MG63 (cell line): ENCODE measurements around the gene EPAS1. TPM values are rescaled to one million over a fixed set of nuclear protein-coding genes. Genes with fewer than 3 reads are reported as not detected.
"Not testable (repeated sequence)": the region's sequence is repeated elsewhere in the genome, so short reads cannot be mapped to it uniquely, and the experiment has no call there.

Experiments
- DNase-seq: peaks from one replicate; pipeline ENCODE4 v3.0.0-alpha.2; 2020
- H3K27me3 ChIP-seq: fragments of 250-450 bp; sonication (Bioruptor Pico); 2 replicates; pipeline ENCODE4 v1.5.1; 2020; ENCODE audit warnings: mild to moderate bottlenecking, moderate library complexity
- H3K36me3 ChIP-seq: fragments of 250-450 bp; sonication (Bioruptor Pico); 2 replicates; pipeline ENCODE4 v1.5.1; 2020; ENCODE audit warnings: mild to moderate bottlenecking, moderate library complexity
- H3K4me3 ChIP-seq: fragments of 250-450 bp; sonication (Bioruptor Pico); 2 replicates; pipeline ENCODE4 v1.5.1; 2020; ENCODE audit warnings: mild to moderate bottlenecking, moderate library complexity
- H3K9me3 ChIP-seq: fragments of 250-450 bp; sonication (Bioruptor Pico); 2 replicates; pipeline ENCODE4 v1.5.1; 2020; ENCODE audit warnings: mild to moderate bottlenecking, moderate library complexity
- total RNA-seq: library from RNA; depleted of rRNA; stranded (reverse); fragments of >200 nt; shearing (Covaris generic); gene quantifications from 2 replicates; pipeline ENCODE4 v1.2.3, GENCODE V29; 2014; ENCODE audit warnings: low replicate concordance

The EPAS1 gene
- total RNA-seq, 1 experiment from 2014 or later, result 27.6 TPM

- Histone ChIP-seq H3K36me3 (peaks cover 42% of the 10 kb centered on the region), H3K9me3 (no peaks in the 10 kb centered on the region), H3K27me3 (no peaks in the 10 kb centered on the region), H3K4me3 (no peak overlapping the region)
- DNase-seq, result no peak
Observed at GRCh38 chr2:46388881-46389280, 91.7 kb downstream of the EPAS1 start.

GRCh38 chr2:46389417-46389916 lies 92.3 kb downstream of the EPAS1 start:
- Histone ChIP-seq H3K4me3 (no peak overlapping the region), H3K36me3 (peaks cover 38% of the 10 kb centered on the region), H3K9me3 (no peaks in the 10 kb centered on the region), H3K27me3 (no peaks in the 10 kb centered on the region)
- no peak for DNase-seq

- no peaks in the 10 kb centered on the region for H3K9me3 ChIP-seq
- no peak for DNase-seq
- peaks cover 34% of the 10 kb centered on the region for H3K36me3 ChIP-seq
- no peak overlapping the region for H3K4me3 ChIP-seq
- H3K27me3 ChIP-seq, result no peaks in the 10 kb centered on the region
Observed at GRCh38 chr2:46390036-46390435, 92.8 kb downstream of the EPAS1 start.

GRCh38 chr2:46390901-46391395 lies 93.7 kb downstream of the EPAS1 start:
- peaks cover 28% of the 10 kb centered on the region for H3K36me3 ChIP-seq
- H3K27me3 ChIP-seq, result no peaks in the 10 kb centered on the region
- DNase-seq, result no peak
- H3K9me3 ChIP-seq, result no peaks in the 10 kb centered on the region
- H3K4me3 ChIP-seq, result no peak overlapping the region

- no peaks in the 10 kb centered on the region for H3K27me3 ChIP-seq
- DNase-seq, result no peak
- H3K4me3 ChIP-seq, result no peak overlapping the region
- peaks cover 15% of the 10 kb centered on the region for H3K36me3 ChIP-seq
- no peaks in the 10 kb centered on the region for H3K9me3 ChIP-seq
Observed at GRCh38 chr2:46392561-46393346, 95.5 kb downstream of the EPAS1 start.

- Histone ChIP-seq H3K36me3 (peaks cover 9% of the 10 kb centered on the region), H3K4me3 (no peak overlapping the region), H3K9me3 (no peaks in the 10 kb centered on the region), H3K27me3 (no peaks in the 10 kb centered on the region)
- no peak for DNase-seq
Observed at GRCh38 chr2:46393347-46393820, 96.2 kb downstream of the EPAS1 start.

- Histone ChIP-seq H3K36me3 (peaks cover 4% of the 10 kb centered on the region), H3K4me3 (no peak overlapping the region), H3K27me3 (no peaks in the 10 kb centered on the region), H3K9me3 (no peaks in the 10 kb centered on the region)
- DNase-seq, result no peak
Observed at GRCh38 chr2:46393865-46394264, 96.7 kb downstream of the EPAS1 start.

- DNase-seq, result no peak
- H3K36me3 ChIP-seq, result no peaks in the 10 kb centered on the region
- H3K27me3 ChIP-seq, result no peaks in the 10 kb centered on the region
- H3K4me3 ChIP-seq, result no peak overlapping the region
- no peaks in the 10 kb centered on the region for H3K9me3 ChIP-seq
Observed at GRCh38 chr2:46394649-46395510, 97.7 kb downstream of the EPAS1 start.

GRCh38 chr2:46395730-46396129 lies 98.5 kb downstream of the EPAS1 start:
- not testable (repeated sequence) for DNase-seq, H3K9me3 ChIP-seq, H3K4me3 ChIP-seq, H3K36me3 ChIP-seq, H3K27me3 ChIP-seq

GRCh38 chr2:46400016-46400415 lies 102.8 kb downstream of the EPAS1 start:
- no peaks in the 10 kb centered on the region for H3K9me3 ChIP-seq
- H3K36me3 ChIP-seq, result no peaks in the 10 kb centered on the region
- H3K4me3 ChIP-seq, result no peak overlapping the region
- DNase-seq, result no peak
- no peaks in the 10 kb centered on the region for H3K27me3 ChIP-seq

- Histone ChIP-seq H3K4me3 (no peak overlapping the region), H3K36me3 (no peaks in the 10 kb centered on the region), H3K27me3 (no peaks in the 10 kb centered on the region), H3K9me3 (no peaks in the 10 kb centered on the region)
- no peak for DNase-seq
Observed at GRCh38 chr2:46402874-46403273, 105.7 kb downstream of the EPAS1 start.

GRCh38 chr2:46404181-46404759 lies 107.1 kb downstream of the EPAS1 start:
- Histone ChIP-seq H3K9me3 (no peaks in the 10 kb centered on the region), H3K4me3 (no peak overlapping the region), H3K27me3 (no peaks in the 10 kb centered on the region), H3K36me3 (no peaks in the 10 kb centered on the region)
- DNase-seq, result no peak

GRCh38 chr2:46407852-46408455 lies 110.7 kb downstream of the EPAS1 start:
- DNase-seq, result no peak
- no peaks in the 10 kb centered on the region for H3K36me3 ChIP-seq
- no peaks in the 10 kb centered on the region for H3K9me3 ChIP-seq
- H3K27me3 ChIP-seq, result no peaks in the 10 kb centered on the region
- no peak overlapping the region for H3K4me3 ChIP-seq

- Histone ChIP-seq H3K4me3 (no peak overlapping the region), H3K36me3 (no peaks in the 10 kb centered on the region), H3K27me3 (no peaks in the 10 kb centered on the region), H3K9me3 (no peaks in the 10 kb centered on the region)
- DNase-seq, result no peak
Observed at GRCh38 chr2:46409756-46410155, 112.5 kb downstream of the EPAS1 start.

- peak; percentile 25 for DNase-seq
- no peak overlapping the region for H3K4me3 ChIP-seq
- peaks cover 5% of the 10 kb centered on the region for H3K9me3 ChIP-seq
- H3K36me3 ChIP-seq, result no peaks in the 10 kb centered on the region
- no peaks in the 10 kb centered on the region for H3K27me3 ChIP-seq
Observed at GRCh38 chr2:46410273-46411244, 113.4 kb downstream of the EPAS1 start.
